Subcutaneous adipose tissue (tissue), 4 donors: Measurements from ENCODE around the gene MACF1. TPM values are rescaled to one million over a fixed set of nuclear protein-coding genes. Genes with fewer than 3 reads are reported as not detected.

Experiments
- total RNA-seq, 4 donors: library from RNA; depleted of rRNA; stranded (reverse); fragments of >200 nt; gene quantifications; one replicate each; pipeline ENCODE4 v1.1.0, GENCODE V29; 2016
- TF ChIP-seq, protein P1 (sequence below): fragments of 450-650 bp; IDR thresholded peaks from one replicate; pipeline ENCODE4 v1.5.1; 2016; ENCODE audit warnings: low read depth, mild to moderate bottlenecking, control low read depth, antibody characterized with exemption, moderate library complexity

Gene MACF1
- total RNA-seq, 4 donors from 2014 or later = 297 to 398 (median 352) TPM

DNA sequence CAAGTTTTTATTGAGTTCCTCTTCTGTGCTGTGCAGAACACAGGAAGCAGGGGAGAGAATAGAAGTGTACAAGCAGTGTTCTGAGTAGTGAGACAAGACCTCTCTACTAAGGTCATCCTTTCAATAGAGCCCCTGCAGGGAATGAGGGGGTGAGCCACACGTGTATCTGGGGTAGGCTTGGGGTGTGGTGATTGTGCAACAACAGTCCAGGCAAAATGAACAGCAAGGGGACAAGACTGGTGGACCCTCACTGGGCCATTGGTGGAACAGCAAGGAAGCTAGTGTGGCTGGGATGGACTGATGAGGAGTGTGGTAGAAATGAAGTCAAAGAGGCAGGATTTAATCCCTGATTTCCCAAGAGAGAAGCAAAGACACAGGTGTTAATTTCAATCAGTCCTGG is 278.8 kb downstream of the MACF1 start:
- TF ChIP-seq, protein P1, sequence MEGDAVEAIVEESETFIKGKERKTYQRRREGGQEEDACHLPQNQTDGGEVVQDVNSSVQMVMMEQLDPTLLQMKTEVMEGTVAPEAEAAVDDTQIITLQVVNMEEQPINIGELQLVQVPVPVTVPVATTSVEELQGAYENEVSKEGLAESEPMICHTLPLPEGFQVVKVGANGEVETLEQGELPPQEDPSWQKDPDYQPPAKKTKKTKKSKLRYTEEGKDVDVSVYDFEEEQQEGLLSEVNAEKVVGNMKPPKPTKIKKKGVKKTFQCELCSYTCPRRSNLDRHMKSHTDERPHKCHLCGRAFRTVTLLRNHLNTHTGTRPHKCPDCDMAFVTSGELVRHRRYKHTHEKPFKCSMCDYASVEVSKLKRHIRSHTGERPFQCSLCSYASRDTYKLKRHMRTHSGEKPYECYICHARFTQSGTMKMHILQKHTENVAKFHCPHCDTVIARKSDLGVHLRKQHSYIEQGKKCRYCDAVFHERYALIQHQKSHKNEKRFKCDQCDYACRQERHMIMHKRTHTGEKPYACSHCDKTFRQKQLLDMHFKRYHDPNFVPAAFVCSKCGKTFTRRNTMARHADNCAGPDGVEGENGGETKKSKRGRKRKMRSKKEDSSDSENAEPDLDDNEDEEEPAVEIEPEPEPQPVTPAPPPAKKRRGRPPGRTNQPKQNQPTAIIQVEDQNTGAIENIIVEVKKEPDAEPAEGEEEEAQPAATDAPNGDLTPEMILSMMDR = no peak

DNA sequence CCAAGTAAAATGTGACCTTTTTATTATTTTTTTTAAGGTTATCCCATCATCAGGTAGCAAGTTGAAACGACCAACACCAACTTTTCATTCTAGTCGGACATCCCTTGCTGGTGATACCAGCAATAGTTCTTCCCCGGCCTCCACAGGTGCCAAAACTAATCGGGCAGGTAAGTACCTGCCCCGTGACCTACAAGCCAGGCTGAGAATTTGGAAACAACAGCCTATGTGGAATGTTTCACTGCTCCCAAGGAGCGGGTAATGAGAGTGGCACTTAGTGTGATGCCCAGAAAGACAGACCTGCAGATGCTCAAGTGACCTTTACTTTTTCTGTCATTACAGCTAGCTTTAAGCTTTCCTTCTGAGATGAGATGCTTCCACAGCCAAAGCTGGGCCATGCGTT is 280.1 kb downstream of the MACF1 start:
- TF ChIP-seq, protein P1 = no peak

DNA sequence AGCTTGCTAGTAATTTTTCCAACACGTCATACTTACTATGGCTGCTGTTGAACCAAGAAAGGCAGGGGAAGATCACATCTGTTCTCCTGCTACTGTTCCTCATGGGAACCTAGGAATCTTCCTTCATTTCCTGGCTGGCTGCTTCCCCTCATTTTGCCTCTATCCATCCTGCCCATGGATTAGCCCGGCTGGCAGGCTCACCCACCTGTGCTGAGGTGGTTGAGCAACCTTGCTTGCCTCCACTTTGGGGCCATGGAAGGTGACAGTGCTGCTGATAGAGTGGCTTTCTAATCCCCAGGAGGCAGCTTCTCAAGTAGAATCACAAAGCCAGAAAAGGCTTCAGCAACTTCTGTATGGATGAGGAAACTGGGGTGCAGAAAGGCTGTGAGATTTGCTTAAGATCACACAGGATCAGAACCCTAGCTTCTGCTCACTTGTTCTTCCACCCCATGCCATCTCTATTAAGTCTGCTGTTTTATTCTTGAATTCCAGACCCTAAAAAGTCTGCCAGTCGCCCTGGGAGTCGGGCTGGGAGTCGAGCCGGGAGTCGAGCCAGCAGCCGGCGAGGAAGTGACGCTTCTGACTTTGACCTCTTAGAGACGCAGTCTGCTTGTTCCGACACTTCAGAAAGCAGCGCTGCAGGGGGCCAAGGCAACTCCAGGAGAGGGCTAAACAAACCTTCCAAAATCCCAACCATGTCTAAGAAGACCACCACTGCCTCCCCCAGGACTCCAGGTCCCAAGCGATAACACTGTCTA is 280.7 kb downstream of the MACF1 start:
- TF ChIP-seq, protein P1 = no peak

DNA sequence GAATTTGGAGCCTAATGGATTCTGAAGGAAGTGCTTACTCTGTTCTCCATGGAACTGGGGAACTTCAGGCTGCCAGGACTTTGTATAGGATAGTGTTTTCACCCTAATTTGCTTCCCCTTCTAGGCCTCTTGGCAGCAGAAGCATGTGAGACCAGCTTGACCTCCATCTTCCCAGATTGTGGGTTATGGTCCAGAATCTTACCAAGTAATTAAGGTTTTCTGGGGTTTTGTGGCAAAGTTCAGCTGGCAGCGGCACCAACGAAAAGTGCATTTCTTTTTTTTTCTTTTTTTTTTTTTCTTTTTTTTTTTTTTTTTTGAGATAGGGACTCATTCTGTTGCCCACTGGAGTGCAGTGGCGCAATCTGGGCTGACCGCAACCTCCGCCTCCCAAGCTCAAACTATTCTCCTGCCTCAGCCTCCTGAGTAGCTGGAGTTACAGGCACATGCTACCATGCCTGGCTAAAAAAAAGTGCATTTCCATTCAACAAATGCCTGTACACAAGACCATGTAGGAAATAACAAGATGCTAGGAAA is 283.6 kb downstream of the MACF1 start:
- TF ChIP-seq, protein P1 = no peak

DNA sequence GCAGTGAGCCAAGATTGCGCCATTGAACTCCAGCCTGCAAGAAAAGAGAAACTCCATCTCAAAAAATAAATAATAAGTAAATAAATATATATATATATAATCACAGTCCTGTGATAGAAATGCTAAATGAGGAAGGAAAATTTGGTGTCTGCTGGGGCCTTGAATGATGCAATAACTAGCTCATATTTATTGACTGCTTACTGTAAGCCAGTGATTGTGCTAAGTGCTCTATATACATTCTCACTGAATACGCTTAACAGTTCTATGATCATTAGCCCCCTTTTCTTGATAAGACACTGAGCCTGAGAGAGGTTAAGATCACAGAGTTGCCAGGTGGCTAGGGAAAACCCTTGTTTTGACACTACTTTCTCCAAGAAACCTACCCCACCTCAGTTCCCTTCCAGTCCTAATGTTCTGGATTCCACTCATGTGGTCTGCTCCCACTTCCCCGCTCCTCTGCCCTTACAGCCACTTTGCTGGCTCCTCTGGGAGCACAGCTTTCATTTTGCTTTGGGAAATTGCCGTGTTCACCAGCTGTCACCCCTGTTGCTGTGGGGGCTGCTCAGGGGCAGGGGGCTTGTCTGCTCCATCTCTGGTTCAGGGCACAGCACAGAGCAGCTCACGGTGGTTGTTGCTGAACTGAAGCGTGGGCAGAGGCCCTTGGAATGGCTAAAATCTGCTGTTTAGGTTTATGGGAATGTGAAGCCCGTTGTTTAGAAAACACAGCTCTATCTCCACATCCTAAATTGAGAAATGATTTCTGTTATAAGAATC is 284.5 kb downstream of the MACF1 start:
- TF ChIP-seq, protein P1 = no peak

DNA sequence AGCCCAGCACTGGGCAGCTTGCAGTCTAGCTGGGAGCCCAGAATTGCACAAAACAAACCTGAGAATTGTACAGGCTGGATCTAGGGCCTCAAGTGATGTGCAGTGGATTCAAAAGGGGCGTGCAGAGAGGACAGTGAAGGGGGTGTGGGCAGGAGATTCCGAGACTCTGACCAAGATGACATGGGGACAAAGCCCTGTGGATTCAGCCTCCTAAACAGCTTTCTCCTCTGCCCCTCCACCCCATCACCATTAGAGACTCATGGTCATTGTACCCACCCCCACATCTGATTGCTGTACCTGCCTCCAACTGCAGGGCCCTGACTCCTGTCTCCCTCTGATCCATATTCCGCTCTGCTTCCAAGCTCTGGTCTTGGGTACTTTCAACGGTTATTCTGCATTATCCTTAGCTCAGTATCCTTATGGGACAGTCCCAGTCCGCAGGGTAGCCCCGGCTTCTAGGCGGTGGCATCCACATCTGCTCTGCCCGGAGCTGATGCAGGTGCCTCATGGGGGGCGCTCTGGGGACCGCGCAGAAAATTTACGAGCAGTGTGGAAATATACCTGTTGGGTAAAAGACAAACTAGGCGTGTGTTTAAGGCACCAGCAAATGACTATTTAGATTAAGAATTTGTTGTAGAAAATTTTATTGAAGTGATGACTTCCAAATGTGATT is 285.2 kb downstream of the MACF1 start:
- TF ChIP-seq, protein P1 = no peak
